ENCODE measurements around the gene CRADD.
"Not testable (repeated sequence)": the region's sequence is repeated elsewhere in the genome, so short reads cannot be mapped to it uniquely, and the experiment has no call there.

The CRADD gene

GRCh38 chr12:93850481-93851256 is 173.5 kb downstream of the CRADD start:
- no peak for DNase-seq

- no peak for DNase-seq
Observed at GRCh38 chr12:93851257-93851671, 174.1 kb downstream of the CRADD start.

- DNase-seq, result no peak
Observed at GRCh38 chr12:93852173-93852591, 175.0 kb downstream of the CRADD start.

- DNase-seq, result no peak
Observed at GRCh38 chr12:93853698-93854478, 176.7 kb downstream of the CRADD start.

- no peak for DNase-seq
Observed at GRCh38 chr12:93855261-93855660, 178.1 kb downstream of the CRADD start.

GRCh38 chr12:93856611-93857010 is 179.4 kb downstream of the CRADD start:
- no peak for DNase-seq

- DNase-seq, result no peak
Observed at GRCh38 chr12:93857279-93857938, 180.2 kb downstream of the CRADD start.

- DNase-seq, result no peak
Observed at GRCh38 chr12:93857991-93858447, 180.8 kb downstream of the CRADD start.

- no peak for DNase-seq
Observed at GRCh38 chr12:93860668-93861373, 183.6 kb downstream of the CRADD start.

GRCh38 chr12:93862424-93862823 is 185.2 kb downstream of the CRADD start:
- DNase-seq, result no peak

- no peak for DNase-seq
Observed at GRCh38 chr12:93865751-93866150, 188.6 kb downstream of the CRADD start.

- no peak for DNase-seq
Observed at GRCh38 chr12:93868771-93869170, 191.6 kb downstream of the CRADD start.

- DNase-seq, result no peak
Observed at GRCh38 chr12:93870020-93870795, 193.0 kb downstream of the CRADD start.

GRCh38 chr12:93871566-93871965 is 194.4 kb downstream of the CRADD start:
- not testable (repeated sequence) for DNase-seq

GRCh38 chr12:93873561-93873960 is 196.4 kb downstream of the CRADD start:
- DNase-seq, result no peak

- no peak for DNase-seq
Observed at GRCh38 chr12:93875157-93875556, 198.0 kb downstream of the CRADD start.

GRCh38 chr12:93876360-93876759 is 199.2 kb downstream of the CRADD start:
- no peak for DNase-seq

GRCh38 chr12:93877446-93877845 is 200.3 kb downstream of the CRADD start:
- no peak for DNase-seq

GRCh38 chr12:93879476-93880421 is 202.6 kb downstream of the CRADD start:
- DNase-seq, result peak; percentile 62

GRCh38 chr12:93880853-93881522 is 203.8 kb downstream of the CRADD start:
- no peak for DNase-seq
